CD4-positive, alpha-beta T cell treated with Interferon alpha-2 for 1 hour (primary cell): ENCODE data around the gene ENG.
"Not testable (repeated sequence)": the region's sequence is repeated elsewhere in the genome, so short reads cannot be mapped to it uniquely, and the experiment has no call there.

Experiments used
- DNase-seq, 2 donors: peaks; one replicate each; pipeline ENCODE4 v3.0.0-alpha.2; 2020 to 2022

ENG gene

GRCh38 chr9:127841087-127841835 lies 13.2 kb downstream of the ENG start:
- no peak for DNase-seq

GRCh38 chr9:127838375-127839078 lies 15.9 kb downstream of the ENG start:
- DNase-seq: peak in 1 of 2 donors; percentile 55

GRCh38 chr9:127837346-127837745 lies 17.1 kb downstream of the ENG start:
- DNase-seq: no peak

- DNase-seq: not testable (repeated sequence)
Measured at GRCh38 chr9:127836561-127836960, 17.9 kb downstream of the ENG start.

GRCh38 chr9:127835991-127836516 lies 18.4 kb downstream of the ENG start:
- peak in 1 of 2 donors; percentile 55 for DNase-seq

GRCh38 chr9:127833555-127833954 lies 20.9 kb downstream of the ENG start:
- DNase-seq: no peak

GRCh38 chr9:127832248-127832647 lies 22.2 kb downstream of the ENG start:
- DNase-seq: no peak

- DNase-seq: no peak
Measured at GRCh38 chr9:127829205-127829906, 25.1 kb downstream of the ENG start.

- no peak for DNase-seq
Measured at GRCh38 chr9:127828262-127829031, 26.0 kb downstream of the ENG start.

GRCh38 chr9:127826253-127826913 lies 28.1 kb downstream of the ENG start:
- DNase-seq: no peak

- DNase-seq: no peak
Measured at GRCh38 chr9:127825319-127826051, 29.0 kb downstream of the ENG start.

- DNase-seq: no peak
Measured at GRCh38 chr9:127822108-127822507, 32.4 kb downstream of the ENG start.

GRCh38 chr9:127818574-127818973 lies 35.9 kb downstream of the ENG start:
- no peak for DNase-seq

- no peak for DNase-seq
Measured at GRCh38 chr9:127817881-127818434, 36.5 kb downstream of the ENG start.

GRCh38 chr9:127816728-127817127 lies 37.7 kb downstream of the ENG start:
- DNase-seq: no peak

- no peak for DNase-seq
Measured at GRCh38 chr9:127816362-127816725, 38.1 kb downstream of the ENG start.

- DNase-seq: no peak
Measured at GRCh38 chr9:127815512-127816361, 38.7 kb downstream of the ENG start.

- no peak for DNase-seq
Measured at GRCh38 chr9:127814619-127815511, 39.6 kb downstream of the ENG start.

- no peak for DNase-seq
Measured at GRCh38 chr9:127813686-127814226, 40.7 kb downstream of the ENG start.
